Measurements from ENCODE around the gene EAF2.

EAF2 gene

GRCh38 chr3:121803771-121804320 lies 31.2 kb upstream of the EAF2 start:
- ChIA-PET POLR2A (ENCODE audit: low non-redundant PET) (no interaction called here), CTCF (no interaction called here)
- no peak for DNase-seq (ENCODE audit: low spot score)
- no peak for TF ChIP-seq CTCF (conservative IDR thresholded peaks at IDR 0.05; ENCODE audit: low read depth)
- H3K27ac ChIP-seq = no peak overlapping the region

DNA sequence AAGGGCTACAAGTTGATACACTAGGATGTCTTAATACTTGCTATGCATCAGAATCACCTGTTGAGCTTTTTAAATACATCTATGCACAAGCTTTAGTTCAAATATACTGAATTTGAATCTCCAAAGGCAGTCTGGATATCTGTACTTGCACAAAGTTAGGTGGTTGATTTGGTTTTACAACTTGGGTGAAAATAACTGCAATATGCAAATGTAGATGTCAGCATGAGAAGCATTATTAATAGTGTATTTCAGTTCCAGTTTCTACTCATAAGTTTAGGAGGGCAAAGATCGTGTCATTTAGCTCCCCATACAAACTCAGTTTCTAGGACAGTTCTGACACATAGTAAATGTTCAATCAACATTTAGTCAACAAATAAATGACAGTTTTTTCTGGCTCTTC lies 25.8 kb upstream of the EAF2 start:
- H3K27ac ChIP-seq = no peak overlapping the region
- ChIA-PET CTCF (no interaction called here), POLR2A (ENCODE audit: low non-redundant PET) (no interaction called here)
- no peak for DNase-seq (ENCODE audit: low spot score)
- TF ChIP-seq CTCF (conservative IDR thresholded peaks at IDR 0.05; ENCODE audit: low read depth) = no peak

- no peak overlapping the region for H3K27ac ChIP-seq
- DNase-seq (ENCODE audit: low spot score) = no peak
- ChIA-PET CTCF (no interaction called here), POLR2A (ENCODE audit: low non-redundant PET) (no interaction called here)
- no peak for TF ChIP-seq CTCF (conservative IDR thresholded peaks at IDR 0.05; ENCODE audit: low read depth)
Measured at GRCh38 chr3:121817753-121818152, 17.3 kb upstream of the EAF2 start.

DNA sequence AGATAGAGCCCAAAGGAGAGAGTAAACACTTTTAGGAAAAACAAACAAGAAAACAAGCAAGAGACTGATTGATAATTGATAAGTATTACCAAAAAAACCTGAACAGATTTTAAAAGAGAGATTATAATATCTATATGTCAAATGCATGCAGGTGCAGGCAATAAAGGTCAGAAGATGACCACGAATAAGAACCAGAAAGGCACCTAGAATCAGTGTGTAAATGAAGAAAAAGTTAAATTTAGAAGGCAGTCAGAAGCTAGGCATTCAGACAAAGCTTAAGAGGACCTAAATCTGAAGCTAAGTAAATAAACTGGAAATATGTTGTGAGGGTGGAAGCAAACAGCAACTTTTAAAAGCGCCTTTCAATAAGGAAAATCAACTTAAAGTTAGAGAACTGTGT lies 16.4 kb upstream of the EAF2 start:
- no peak for DNase-seq (ENCODE audit: low spot score)
- TF ChIP-seq CTCF (conservative IDR thresholded peaks at IDR 0.05; ENCODE audit: low read depth) = no peak
- ChIA-PET POLR2A (ENCODE audit: low non-redundant PET) (no interaction called here), CTCF (interaction anchor here (0.6 kb wide), 1 partner anchor 10 kb away, joined by 6 read pairs; no protein-coding TSS in a partner anchor)
- no peak overlapping the region for H3K27ac ChIP-seq

DNA sequence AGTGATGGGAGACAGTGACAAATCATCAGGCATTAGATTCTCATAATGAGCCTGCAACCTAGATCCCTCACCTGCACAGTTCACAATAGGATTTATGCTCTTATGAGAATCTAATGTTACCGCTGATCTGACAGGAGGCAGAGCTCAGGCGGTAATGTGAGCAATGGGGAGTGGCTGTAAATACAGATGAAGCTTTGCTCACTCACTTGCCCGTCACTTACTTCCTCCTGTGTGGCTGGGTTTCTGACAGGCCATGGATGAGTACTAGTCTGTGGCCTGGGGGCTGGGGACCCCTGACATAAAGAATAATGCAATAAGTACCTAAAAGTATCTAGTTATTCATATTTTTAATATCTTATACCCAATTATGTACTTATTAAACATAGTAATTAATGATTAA lies 15.8 kb upstream of the EAF2 start:
- CTCF ChIA-PET = interaction anchor here (0.6 kb wide), 1 partner anchor 9 kb away, joined by 6 read pairs; no protein-coding TSS in a partner anchor
- POLR2A ChIA-PET (ENCODE audit: low non-redundant PET) = no interaction called here
- TF ChIP-seq CTCF (conservative IDR thresholded peaks at IDR 0.05; ENCODE audit: low read depth) = no peak
- H3K27ac ChIP-seq = no peak overlapping the region
- no peak for DNase-seq (ENCODE audit: low spot score)

DNA sequence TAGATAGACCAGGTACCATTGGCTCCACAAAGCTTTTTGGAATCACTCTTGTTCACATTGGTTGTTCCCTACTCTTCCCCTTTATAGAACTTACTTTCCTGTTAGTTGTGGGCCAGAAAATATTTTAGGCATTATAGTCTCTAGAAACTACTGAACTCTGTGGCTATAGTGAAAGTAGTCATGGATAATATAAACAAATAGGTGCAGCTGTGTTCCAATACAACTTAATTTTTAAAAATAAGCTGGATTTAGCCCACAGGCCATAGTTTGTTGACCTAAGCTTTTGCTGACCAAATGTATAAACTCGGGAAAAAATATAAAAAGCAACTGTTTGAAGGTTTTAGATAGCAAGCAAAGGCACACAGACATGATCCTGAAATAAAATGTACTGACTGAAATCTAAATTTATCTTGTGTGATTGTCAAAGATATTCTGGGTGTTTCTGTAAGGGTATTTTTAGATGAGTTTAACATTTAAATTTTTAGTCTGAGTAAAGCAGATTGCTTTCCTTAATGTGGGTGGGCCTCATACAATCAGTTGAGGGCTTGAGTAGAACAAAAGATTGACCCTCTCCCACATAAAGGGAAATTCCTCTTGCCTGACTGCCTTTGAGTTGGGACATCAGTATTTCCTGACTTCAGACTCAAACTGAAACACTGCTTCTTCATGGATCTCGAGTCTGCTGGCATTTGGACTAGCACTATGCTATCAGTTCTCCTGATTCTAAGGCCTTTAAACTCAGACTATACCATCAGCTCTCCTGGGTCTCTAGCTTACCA lies 13.4 kb upstream of the EAF2 start:
- H3K27ac ChIP-seq = no peak overlapping the region
- ChIA-PET POLR2A (ENCODE audit: low non-redundant PET) (no interaction called here), CTCF (no interaction called here)
- TF ChIP-seq CTCF (conservative IDR thresholded peaks at IDR 0.05; ENCODE audit: low read depth) = no peak
- no peak for DNase-seq (ENCODE audit: low spot score)

Measured in RWPE1 (cell line).